Fibroblast of pulmonary artery (primary cell): ENCODE data around the gene COMP.
A peak's percentile ranks its signal among the peaks of the same experiment; 100 is the strongest.

ENCODE experiments used
- DNase-seq: peaks from one replicate; pipeline ENCODE4 v3.0.0-alpha.2; 2010; ENCODE audit warnings: low read depth
- H3K4me3 ChIP-seq: replicated peaks from 2 replicates; pipeline ENCODE4 v1.5.1; 2011; ENCODE audit warnings: low read depth, mild to moderate bottlenecking, control low read depth, low read length, moderate library complexity
- TF ChIP-seq, protein P1 (sequence below): IDR thresholded peaks from 2 replicates; pipeline ENCODE4 v1.5.1; 2011; ENCODE audit warnings: mild to moderate bottlenecking, control low read depth, low read length, inconsistent platforms; ENCODE audit errors: missing control alignments

The COMP gene

DNA sequence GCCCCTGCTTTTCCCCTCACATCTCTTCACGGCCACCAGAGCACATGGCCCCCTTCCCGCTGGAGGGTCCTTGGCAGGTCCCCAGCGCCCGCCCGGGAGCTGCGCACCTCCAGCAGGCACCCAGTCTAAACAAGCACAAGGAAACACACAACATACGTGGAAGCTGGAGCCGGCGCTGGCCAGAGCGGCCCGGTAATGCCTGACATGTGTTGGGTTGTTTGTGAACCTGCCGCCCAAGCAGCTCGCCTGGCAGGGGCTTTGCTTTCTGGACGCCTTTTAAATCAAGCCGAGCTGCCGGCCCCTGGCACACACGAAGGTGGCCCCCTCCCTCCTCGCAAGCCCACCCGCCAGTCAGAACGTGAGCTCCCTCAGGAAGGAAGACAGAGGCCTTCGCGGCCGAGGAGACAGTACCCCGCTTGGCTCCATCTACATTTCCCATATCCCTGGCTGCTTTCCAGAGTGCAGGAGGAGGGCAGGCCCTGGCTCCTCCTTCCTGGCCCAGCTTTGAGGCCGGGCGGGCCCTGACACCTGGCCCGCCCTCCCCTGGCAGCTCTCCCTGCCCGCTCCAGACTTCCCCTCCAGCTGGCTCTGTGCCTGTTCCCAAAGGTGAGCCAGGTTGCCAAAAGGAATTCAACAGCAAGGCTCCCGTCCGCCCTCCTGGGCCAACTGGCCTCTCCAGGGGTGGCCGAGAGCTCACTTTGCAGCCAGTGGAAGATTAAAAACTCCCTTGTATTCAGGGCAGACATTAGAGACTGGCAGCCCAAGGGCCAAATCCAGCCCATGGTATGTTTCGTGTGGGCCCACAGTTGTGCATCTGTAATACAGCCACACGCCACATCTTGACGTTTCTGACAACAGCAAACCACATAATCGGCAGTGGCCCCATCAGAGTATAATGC is 28.7 kb downstream of the COMP start:
- no peak overlapping the region for H3K4me3 ChIP-seq
- peak; percentile 56 for DNase-seq
- TF ChIP-seq, protein P1, sequence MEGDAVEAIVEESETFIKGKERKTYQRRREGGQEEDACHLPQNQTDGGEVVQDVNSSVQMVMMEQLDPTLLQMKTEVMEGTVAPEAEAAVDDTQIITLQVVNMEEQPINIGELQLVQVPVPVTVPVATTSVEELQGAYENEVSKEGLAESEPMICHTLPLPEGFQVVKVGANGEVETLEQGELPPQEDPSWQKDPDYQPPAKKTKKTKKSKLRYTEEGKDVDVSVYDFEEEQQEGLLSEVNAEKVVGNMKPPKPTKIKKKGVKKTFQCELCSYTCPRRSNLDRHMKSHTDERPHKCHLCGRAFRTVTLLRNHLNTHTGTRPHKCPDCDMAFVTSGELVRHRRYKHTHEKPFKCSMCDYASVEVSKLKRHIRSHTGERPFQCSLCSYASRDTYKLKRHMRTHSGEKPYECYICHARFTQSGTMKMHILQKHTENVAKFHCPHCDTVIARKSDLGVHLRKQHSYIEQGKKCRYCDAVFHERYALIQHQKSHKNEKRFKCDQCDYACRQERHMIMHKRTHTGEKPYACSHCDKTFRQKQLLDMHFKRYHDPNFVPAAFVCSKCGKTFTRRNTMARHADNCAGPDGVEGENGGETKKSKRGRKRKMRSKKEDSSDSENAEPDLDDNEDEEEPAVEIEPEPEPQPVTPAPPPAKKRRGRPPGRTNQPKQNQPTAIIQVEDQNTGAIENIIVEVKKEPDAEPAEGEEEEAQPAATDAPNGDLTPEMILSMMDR, result no peak

DNA sequence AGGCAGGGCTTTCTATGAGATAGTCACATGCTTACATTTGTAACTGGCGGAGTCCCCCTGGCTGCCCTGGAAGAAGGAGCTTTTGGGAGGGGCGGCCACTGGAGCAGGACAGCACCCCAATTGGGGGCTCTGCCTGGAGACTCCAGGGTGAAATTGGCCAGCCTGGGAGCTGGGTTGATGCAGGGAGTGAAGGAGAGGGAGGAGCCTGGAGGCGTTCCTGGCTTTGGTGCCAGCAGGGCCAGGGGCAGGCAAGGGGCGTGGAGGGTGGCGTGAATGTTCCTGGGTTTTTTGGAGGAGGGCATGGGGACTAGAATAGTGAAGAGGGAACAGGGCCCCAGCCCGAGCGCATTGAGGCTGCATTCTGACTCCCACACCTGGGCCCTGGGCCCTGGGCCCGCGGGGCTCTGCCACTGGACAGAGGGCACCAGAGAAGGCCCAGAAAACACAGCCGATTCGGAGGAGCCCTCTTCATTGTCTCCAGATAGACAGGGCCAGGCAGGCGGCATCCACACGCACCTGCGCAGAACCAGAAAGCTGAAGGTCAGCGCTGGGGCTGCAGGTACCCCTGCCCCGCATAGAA is 29.5 kb downstream of the COMP start:
- H3K4me3 ChIP-seq, result no peak overlapping the region
- DNase-seq, result no peak
- TF ChIP-seq, protein P1, result no peak

DNA sequence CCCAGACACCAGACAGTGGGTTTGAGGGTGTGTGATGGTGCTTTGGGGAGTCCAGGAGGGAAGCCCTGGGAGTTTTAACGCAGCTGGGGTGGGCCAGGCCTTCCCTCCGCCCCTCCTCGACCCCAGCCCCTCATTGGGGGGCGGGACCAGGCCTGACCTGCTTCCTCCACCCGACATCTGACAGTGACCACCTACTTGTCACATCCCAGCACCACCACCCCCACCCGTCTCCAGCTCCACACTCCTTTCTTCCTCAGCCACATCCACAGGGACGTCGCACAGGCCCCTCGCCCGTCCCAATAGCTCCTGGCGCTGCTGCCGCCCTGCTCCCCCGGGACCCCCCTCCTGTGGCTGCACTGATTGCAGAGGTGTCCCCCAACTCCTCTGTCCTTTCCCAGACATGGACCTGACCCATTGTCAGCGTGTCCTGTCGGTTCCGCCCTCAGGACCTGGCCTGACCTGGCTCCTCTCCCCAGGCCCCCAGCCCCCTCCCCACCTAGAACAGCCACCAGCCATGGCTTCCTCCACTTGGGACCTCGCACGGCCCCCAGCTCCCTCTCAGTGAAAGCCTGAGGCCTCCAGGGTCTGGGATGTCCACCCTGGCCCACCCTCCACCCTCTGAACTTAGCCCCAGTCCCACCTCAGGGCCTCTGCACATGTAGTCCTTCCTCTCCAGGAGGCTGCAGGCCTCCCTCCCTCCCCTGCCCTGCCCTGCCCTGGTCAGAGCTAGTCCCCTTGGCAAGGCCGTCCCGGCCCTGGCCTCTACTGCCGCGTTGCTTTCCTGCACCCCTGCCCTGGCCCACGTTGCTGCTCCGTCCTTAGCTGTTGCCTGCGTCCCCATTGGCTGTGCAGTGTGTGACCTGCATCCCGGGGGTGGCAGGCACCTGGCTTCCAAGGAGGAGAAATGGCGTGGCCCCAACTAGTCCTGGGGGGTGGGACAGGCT is 30.4 kb downstream of the COMP start:
- DNase-seq, result no peak
- H3K4me3 ChIP-seq, result no peak overlapping the region
- TF ChIP-seq, protein P1, result no peak

DNA sequence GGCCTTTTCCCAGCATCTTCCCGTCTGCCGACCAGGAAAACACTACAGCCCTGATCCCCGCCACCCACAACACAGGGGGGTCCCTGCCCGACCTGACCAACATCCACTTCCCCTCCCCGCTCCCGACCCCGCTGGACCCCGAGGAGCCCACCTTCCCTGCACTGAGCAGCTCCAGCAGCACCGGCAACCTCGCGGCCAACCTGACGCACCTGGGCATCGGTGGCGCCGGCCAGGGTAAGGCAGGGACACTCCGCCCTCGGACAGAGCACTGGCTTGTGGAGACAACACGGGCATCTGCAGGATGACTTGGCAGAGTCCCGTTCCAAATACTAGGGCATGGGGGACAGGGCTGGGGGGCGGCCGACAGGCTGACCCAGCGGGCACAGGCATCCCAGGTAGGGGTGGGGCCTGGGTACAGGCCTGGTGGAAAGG is 31.1 kb downstream of the COMP start:
- TF ChIP-seq, protein P1, result no peak
- H3K4me3 ChIP-seq, result no peak overlapping the region
- DNase-seq, result no peak

DNA sequence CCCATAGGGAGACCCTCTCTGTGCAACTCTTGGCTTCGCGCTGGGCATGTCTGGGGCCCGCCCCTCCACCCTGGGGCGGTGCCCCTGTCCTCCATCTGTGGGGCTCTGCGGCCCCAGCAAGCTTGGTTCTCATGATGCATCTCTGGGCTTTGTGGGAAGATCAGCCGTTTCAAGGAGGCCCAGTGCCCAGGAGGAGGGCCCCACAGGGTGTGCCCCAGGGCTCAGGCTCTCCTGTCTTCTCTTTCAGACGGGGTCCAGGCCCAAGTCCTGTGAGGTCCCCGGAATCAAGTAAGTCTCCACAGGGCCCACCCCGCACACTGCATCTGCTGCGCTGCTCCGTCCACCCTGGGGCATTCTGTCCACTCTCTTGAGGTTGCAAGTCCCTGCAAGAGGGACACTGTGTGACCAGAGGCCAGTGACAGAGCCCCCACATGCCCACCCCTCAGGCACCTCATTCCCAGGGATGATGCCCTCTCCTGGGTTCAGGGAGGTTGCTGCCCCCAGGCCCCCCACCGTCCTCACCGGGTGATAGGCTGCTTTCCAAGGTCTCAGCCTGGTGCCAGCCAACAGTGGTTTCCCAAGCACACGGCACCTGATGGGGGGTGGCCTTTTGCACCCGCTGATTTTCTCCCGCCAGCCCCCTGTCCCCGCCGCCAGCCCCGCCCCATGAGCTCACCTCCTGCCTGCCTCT is 31.7 kb downstream of the COMP start:
- TF ChIP-seq, protein P1, result no peak
- H3K4me3 ChIP-seq, result no peak overlapping the region
- no peak for DNase-seq

DNA sequence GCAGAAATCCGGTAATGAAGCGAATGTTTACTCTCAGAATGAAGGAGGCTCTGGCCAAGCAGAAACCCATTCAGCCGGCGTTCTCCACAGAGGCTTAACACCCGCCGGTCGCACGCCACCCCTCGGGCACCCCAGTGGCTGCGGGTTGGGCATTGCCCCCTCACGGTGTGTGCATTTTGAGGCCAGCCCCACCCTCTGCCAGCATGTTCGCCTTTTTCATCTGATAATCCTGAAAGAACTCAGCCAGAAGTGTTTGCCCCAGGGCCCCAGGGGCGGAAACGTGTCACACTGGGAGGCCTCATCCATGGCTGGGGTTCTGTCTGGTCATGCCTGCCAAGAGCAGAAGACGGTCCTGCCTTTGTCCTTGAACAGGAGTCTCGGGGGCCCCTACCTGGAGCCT is 34.2 kb downstream of the COMP start:
- no peak for DNase-seq
- TF ChIP-seq, protein P1, result no peak
- no peak overlapping the region for H3K4me3 ChIP-seq
